NCI-H2029 (cell line): ENCODE results near the gene CYP2S1.
"Not testable (repeated sequence)": the region's sequence is repeated elsewhere in the genome, so short reads cannot be mapped to it uniquely, and the experiment has no call there.

Source experiments
- DNase-seq: peaks from one replicate; lab custom pipeline; 2025; lab: John Stamatoyannopoulos, UW

The CYP2S1 gene

DNA sequence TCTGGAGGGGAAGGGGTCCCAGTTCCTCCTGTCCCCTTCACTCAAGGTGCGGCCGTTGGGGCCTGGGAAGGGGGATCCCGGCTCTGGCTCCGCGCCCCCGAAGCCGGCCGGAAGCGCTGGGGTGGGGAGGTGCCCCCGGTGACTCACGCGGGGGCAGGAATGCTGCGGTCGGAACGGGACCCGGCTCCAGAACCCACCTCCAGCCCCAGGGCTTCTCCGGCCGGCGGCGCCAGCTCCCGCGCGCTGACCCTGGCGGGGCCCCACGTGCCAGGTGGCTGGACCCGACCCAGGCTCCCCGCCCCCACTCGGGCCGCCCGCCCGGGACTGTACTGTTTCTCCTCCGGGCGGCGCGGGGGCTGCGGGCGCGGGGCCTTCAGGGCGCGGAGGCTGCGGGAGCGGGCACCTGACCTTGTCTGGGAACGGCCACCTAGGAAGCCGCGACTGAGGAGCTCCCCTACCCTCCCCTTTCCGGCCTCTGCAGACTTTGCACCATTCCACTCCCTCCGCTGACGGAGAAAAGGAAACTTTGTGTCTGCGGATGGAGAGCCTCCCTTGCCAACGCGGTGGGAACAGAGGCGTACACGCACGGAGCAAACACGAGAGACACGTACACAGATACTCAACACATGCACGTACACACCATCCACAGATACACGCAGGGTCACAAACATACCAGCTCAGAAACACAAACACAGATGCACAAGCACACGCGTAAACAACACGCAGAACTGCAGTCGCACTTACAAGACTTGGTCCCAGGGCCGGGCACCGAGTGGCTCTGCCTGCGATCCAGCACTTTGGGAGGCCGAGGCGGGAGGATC lies 33.2 kb downstream of the CYP2S1 start:
- DNase-seq = no peak

DNA sequence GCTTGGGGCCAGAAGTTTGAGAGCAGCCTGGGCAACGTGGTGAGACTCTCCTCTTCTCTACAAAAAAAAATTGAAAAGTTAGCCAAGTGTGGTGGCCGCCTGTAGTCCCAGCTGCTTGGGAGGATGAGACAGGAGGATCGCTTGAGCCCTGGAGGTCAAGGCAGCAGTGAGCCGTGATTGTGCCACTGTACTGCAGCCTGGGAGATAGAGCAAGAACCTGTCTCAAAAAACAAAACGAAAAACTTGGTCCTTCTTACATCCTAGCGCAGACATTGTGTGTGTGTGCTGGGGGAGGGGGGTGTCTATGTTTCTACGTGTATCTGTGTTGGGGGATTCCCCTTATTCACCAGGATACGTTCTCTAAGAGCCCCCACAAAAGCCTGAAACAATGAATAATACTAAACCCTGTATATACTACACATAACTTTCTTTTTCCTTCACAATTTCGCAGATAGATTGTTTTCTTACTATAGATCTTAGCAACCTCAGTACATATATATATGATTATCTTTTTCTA lies 33.9 kb downstream of the CYP2S1 start:
- no peak for DNase-seq

DNA sequence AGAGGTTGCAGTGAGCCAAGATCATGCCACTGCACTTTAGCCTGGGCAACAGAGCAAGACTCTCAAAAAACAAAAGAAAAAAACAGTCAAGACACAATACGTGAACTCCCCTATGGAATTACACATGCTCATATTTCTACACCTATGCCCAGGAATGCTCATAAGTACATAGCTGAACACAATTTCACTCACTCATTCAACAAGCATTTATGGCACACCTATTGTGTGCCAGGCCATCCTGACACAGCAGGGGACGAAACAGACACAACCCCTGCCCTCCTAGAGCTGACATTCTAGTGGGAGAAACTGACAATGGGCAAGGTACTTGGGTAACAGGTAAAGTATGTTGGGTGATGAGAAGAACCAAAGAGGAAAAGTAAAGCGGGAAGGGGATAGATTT lies 35.5 kb downstream of the CYP2S1 start:
- no peak for DNase-seq

GRCh38 chr19:41229338-41229737 lies 36.3 kb downstream of the CYP2S1 start:
- not testable (repeated sequence) for DNase-seq

GRCh38 chr19:41230067-41230857 lies 37.2 kb downstream of the CYP2S1 start:
- no peak for DNase-seq

GRCh38 chr19:41232686-41233085 lies 39.7 kb downstream of the CYP2S1 start:
- DNase-seq = no peak

DNA sequence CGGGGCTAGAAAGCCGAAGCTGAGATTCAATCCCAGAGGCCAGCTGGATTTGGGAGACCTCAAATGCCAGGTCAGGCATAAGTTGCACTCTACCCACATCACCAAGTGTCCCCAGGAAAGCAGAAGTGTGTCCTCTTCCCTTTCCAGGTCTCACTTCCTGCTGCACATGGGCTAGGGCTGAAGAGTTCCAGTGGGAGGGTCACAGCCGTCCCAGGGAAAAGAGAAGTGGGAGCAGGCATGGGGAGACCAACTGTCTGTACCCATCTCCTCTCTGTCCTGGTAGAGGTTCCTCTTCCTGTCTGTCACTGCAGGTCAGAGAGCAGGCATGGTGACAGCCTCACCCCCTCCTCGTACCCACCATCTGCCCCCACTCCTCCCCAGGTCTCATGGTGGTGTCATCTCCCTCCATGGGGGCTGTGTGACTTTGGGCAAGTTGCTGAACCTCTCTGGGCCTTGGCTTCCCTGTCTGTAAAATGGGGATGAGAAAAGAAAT lies 40.8 kb downstream of the CYP2S1 start:
- DNase-seq = no peak

DNA sequence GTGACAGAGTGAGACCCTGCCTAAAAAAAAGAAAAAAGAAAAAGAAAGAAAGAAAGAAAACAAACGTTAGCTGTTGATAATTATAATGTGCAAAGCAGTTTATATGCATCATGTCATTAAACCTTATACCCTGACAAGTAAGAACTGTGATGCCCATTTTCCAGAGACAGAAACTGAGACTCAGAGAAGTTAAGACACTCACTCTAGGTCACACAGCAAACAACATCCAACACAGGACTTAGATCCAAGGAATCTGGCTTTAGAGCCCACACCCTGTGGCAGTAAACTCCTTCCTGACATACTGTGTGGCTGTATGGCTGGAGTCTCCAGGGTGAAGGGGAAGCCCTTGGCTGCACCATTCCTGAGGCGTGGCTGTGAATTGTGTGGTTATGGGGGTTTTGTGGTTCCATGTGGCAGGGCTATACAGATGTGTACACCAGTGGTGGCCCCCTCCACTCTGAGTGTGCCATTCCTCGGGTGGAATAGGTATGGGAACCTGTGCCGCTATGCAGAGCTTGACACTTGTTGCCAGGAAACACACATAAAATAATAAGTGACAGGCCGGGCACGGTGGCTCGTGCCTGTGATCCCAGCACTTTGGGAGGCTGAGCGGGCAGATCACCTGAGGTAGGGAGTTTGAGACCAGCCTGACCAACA lies 41.6 kb downstream of the CYP2S1 start:
- DNase-seq = no peak

DNA sequence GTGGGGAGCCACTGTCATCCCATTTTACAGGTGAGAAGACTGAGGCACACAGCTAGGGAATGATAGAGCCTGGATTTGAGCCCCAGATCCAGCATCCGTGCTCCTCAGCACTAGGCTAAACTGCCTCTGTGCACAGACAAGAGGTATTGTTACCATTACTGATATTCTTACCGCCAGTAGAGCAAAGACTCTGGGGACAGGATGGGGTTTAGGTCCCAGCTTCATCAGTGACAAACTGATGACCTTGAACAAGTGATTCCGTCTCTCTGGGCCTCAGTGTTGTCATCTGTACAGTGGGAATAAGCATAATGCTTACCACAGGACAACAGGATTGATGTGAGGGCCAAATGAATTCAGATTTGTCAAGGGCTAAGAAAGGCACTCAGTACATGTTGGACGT lies 42.5 kb downstream of the CYP2S1 start:
- DNase-seq = no peak

DNA sequence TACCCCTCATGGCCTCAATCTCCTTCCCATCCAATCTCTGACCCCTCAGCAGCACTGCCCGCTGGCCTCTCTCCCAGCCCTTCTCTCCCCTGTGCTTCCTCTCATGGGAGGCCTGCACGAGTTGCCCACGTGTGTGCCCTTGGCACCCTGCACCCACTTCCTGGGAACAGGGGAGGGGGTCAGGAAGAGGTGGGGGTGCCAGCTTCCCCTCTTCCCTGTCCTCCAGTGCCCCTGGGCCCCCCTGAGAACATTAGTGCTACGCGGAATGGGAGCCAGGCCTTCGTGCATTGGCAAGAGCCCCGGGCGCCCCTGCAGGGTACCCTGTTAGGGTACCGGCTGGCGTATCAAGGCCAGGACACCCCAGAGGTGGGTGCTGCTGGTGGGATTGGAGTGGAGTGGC lies 45.2 kb downstream of the CYP2S1 start:
- no peak for DNase-seq

DNA sequence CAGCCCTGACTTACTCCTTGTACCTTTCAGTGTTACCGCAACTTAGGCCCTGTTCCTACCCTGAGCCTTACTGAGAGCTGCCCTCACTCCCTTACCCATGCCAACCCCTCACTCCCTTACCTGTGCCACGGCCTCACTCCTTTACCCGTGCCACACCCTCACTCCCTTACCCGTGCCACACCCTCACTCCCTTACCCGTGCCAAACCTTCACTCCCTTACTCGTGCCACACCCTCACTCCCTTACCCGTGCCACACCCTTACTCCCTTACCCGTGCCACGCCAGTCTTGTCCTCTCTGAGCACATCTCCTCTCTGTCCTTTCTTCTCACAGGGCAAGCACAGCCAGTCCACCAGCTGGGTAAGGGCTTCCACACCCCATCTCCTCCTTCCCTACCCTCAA lies 46.3 kb downstream of the CYP2S1 start:
- no peak for DNase-seq

DNA sequence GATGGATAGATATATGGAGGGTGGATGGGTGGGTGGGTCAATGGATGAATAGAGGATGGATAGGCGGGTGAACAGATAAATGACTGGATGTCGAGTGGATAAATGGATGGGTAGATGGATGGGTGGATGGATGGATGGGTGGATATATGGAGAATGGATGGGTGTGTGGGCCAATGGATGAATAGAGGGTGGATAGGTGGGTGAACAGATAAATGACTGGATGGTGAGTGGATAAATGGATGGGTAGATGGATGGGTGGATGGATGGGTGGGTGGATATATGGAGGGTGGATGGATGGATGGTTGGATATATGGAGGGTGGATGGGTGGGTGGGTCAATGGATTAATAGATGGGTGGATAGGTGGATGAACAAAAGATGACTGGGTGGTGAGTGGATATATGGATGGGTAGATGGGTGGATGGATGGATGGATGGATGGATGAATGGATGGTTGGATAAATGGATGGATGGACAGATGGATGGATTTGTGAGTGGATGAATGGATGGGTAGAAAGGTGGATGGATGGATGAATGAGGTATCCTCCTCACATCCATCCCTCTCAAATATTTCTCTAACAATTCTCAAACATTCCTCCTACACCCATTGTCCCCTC lies 47.0 kb downstream of the CYP2S1 start:
- no peak for DNase-seq

- no peak for DNase-seq
Observed at GRCh38 chr19:41241859-41242258, 48.8 kb downstream of the CYP2S1 start.

- no peak for DNase-seq
Observed at GRCh38 chr19:41244117-41244516, 51.1 kb downstream of the CYP2S1 start.

DNA sequence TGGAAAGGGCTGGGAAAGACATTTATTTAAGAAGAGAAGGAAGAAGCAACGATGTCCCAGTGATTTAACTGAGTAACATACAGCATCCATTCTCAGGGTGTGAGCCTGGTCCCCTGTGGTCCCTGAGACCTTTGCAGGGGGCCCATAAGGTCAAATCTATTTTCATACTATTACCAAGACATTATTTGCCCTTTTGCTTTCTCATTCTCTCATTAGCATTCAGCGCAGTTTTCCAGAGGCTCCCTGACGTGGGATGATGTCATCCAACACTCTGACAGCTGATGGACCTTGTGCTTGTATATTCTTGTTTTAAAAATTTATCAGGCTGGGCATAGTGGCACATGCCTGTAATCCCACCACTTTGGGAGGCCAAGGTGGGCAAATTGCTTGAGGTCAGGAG lies 52.8 kb downstream of the CYP2S1 start:
- DNase-seq = no peak

GRCh38 chr19:41248895-41249294 lies 55.9 kb downstream of the CYP2S1 start:
- no peak for DNase-seq

DNA sequence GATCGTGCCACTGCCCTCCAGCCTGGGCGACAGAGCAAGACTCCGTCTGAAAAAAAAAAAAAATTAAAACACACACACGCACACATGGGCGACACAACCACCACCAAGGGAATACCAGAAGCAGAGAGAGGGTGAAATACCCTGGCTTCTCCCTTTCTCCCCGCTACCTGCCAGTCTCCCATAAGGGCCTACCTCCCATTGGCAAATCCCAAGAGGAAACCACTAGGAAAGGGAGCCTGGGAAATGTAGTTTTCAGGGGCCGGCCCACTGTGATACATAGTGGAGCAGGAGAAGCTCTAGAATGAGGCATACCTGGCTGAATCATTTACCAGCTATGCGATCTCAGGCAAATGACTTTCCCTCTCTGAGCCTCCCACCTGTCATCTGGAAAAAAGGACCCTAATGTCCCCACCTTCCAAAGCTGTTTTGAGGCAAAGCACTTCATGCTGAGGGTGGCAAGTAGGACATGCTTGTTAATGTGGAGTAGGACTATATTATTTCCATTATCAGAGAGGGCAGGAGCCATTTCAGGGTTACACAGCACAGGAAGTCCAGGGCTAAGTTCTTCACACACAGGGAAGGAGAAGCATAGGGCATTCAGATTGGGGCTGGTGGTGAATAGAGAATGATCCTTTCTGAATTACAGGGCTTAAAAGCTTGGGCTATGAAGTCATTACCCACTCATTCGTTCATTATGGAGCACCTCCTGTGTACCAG lies 56.8 kb downstream of the CYP2S1 start:
- DNase-seq = no peak

DNA sequence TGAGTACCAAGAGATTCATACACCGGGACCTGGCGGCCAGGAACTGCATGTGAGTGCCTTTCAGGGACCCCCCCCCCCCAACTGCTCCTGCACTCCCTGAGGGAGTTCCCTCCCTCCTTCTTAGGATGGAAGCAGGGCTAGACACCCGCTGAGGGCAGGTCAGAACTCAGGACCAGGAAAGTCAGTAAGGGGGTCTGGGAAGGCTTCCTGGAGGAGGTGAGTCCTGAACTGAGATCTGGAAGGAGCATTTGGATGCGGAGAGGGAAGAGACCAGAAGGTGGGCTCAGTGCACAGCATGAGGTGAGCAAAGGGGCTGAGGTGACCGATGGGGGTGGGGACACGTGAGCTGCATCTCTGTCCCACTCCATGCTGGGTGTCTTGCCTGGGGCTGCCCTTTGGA lies 60.6 kb downstream of the CYP2S1 start:
- no peak for DNase-seq

DNA sequence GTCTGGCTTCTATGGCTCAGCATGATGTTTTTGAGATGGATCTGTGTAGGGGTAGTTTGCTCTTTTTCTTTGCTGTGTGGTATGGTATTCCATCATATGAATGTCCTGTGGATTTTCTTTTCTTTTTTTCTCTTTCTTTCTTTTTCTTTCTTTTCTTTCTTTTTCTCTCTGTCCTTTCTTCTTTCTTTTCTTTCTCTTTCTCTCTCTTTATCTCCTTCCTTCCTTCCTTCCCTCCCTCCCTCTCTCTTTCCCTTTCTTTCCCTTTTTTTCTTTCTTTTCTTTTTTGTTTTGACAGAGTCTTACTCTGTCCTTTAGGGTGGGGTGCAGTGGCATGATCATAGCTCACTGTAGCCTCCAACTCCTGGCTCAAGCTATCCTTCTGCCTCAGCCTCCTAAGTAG lies 62.2 kb downstream of the CYP2S1 start:
- no peak for DNase-seq
